NCI-H446 treated with DMSO at 0.1 percent for 48 hours (cell line): ENCODE data around the gene DEPDC5.

Experiments
- DNase-seq: peaks from one replicate; lab custom pipeline; 2025; lab: John Stamatoyannopoulos, UW

Gene DEPDC5

DNA sequence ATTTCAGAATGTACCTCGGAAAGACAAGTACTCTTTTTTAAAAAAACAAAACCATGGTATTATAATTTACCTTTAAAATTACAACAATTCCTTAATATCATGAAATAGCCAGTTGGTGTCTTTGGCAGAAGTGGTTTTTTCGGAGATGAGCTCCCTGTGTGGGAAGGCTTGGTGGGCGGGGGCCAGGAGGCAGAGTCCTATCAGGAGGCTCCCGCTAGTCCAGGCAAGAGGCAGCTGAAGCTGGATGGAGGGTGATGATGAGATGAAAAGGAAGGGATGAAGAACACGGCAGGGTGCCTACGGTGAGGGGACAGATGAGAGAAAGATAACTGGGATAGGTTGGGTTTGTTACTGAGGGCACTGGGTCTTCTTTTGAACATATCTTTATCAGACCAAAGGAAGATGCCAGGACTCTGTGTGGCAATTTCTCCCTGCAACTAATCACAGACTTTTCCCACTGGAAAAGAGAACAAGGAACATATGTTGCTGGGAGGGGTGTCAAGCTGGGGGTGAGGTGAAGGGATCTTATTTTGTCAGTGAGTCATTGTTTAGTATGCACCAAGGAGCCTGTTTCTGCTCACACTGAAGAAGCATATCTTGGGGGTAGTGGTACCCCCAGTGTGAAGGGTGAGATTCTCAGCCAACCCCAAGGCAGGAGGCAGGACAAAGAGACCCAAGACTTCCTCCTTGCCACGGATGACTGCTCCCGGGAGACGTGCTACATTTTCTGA lies 99.0 kb downstream of the DEPDC5 start:
- DNase-seq, result no peak

DNA sequence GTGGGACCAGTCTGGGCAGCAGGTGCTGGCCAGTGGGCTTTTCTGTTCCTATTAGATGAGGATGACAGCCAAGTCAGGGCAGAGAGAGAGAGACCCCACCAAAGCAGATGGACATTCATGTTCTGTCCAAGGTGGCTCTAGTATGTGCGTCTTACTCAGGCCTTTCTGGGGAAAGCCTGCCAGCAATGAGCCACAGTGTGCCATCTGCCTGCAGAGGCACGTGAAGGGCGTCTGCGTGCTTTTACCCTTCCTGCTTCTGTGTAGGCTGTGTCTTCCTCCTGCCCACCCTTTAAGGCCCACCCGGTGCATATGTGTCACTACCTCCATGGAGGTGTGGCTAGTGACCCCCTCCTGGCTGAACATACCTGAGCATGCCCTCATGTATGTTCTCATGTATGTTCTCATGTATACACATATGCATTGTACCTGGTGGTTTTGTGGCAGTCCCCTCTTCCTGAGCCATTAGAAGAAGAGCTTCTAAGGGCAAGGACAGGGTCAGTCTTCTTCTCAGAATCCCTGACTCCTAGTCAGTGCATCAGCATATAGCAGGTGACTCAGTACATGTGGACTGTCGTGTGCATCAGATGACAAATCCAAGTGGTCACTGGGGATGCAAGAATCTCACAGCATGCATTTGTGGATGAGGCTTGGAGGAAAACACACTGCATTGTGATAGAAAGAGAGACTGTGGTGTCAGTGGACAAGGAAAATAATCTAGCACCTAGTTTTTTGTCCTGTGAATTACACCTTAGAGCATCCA lies 100.1 kb downstream of the DEPDC5 start:
- DNase-seq, result no peak

DNA sequence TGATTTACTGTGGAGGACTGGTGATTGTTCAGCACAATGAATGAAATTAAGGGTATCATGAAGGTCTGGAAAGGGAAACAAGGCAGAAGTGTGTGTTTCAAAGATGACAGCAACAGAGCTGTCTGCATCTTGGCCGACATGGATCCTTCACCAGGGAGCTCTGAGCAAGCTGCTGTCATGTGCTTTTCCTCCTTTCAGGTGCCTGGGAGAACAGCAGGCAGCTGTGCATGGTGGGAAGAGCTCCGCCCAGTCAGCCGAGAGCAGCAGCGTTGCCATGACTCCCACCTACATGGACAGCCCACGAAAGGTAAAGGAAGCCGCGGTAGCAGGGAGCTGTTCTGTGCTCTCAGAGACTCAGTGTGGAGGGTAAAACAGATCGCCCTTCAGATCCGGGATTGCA lies 103.4 kb downstream of the DEPDC5 start:
- DNase-seq, result no peak

- DNase-seq, result no peak
Measured at GRCh38 chr22:31861226-31861840, 107.5 kb downstream of the DEPDC5 start.

DNA sequence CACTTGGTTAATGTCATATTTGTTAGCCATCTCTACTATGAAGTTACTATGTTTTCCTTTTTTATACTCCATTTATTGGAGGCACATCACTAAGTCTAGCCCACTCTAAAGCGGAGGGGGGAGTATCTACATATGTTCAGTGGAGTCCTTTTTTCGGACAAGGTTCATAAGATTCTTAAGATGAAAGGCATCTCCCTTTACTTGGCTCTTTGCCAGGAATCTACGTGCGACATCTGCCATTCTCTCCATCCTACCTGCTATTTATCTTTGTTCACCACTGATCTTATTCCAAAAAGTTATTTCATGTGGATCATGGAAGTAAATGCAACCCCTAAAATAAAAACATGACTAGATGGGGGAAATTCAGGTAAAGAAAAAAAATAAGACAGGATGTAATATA lies 113.1 kb downstream of the DEPDC5 start:
- no peak for DNase-seq

- no peak for DNase-seq
Measured at GRCh38 chr22:31867386-31868153, 113.8 kb downstream of the DEPDC5 start.

DNA sequence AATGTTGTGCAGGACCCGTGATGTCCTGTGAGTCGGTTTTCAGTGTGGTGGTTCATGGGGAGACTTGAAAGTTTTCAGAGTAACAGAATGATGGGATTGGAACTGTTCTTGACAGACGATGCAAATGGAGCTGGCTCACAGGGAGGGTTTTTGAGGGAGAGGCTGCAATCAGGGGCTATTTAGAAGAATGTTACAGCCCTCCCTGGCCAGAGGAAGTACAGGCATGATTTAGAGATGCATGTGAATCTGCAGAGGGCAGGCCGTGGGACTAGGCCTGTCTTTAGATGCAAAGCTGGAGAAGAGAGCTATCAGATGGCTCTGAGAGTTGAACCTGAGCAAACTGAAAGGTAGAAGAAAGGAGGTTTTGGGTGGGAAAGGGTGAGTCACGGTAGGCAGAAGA lies 115.9 kb downstream of the DEPDC5 start:
- DNase-seq, result no peak

DNA sequence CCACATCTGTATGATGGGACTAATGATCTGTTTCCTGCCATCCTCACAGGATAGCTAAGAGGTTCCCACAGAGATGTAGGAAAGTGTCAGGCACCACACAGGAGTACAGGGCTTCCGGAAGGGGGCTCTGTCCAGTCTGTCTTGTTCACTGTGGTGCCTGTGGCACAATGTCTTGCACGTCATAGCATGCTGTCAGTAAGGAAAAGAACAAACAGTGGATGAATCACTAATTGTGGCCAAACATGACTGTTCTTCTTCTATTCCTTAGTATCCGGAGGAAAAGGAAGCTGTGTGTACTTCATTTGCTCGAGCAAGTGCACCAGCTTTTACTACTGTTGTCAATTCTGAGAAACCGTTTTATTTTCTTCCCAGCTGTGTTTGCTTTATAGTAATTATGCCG lies 117.1 kb downstream of the DEPDC5 start:
- DNase-seq, result no peak

GRCh38 chr22:31871480-31871879 lies 117.7 kb downstream of the DEPDC5 start:
- no peak for DNase-seq

- no peak for DNase-seq
Measured at GRCh38 chr22:31872209-31872608, 118.4 kb downstream of the DEPDC5 start.

DNA sequence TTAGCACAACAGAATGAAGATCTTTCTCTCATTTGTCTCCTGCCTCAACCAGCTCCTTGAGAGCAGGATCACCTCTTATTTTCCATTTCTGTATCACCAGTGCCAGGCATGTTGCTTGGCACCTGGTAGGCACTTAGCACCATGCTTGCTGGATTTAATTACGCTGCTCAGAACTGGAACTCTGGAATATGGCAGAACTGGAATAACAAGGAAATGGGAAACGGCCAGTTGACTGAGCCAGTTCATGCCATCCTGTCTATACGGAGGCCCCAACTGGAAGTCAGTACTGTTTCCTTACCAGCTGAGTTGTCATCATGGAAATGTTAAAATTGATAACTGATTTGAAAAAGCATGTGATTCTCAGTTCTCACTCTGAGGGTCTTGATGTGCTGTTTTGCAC lies 121.0 kb downstream of the DEPDC5 start:
- no peak for DNase-seq

DNA sequence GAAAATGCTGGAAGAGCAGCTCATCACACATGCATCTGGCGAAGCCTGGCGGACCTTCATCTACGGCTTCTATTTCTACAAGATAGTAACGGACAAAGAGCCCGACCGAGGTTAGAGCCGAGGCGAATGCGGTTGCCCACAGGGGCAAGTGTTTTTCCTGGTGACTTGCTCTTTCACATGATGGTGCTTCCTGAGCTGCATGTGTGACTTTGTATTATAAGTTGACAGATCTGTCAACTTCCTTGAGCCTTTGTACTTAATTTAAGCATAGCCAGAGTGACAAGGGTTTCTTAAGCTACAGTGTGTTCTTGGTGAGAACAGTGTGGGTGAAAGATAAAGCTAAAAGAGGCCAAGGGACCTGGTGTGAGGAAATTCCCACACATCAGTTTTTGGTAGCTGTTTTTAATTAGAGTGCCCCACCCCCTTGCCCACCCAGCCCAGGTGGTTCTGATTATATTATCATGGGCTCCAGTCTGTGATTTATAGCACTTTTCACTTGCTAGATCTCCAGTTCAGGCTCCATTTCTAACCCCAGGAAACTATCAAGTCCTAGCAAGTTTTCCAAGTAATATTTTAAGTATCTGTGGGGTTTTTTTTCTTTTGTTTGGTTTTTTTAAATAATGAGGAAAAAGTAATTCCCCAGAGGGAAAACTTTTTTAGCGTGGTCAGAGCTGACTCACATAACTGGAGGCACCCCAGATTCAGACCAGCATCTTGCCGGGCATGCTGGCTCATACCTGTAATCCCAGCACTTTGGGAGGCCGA lies 122.5 kb downstream of the DEPDC5 start:
- DNase-seq, result no peak

GRCh38 chr22:31879585-31879984 lies 125.8 kb downstream of the DEPDC5 start:
- DNase-seq, result no peak

DNA sequence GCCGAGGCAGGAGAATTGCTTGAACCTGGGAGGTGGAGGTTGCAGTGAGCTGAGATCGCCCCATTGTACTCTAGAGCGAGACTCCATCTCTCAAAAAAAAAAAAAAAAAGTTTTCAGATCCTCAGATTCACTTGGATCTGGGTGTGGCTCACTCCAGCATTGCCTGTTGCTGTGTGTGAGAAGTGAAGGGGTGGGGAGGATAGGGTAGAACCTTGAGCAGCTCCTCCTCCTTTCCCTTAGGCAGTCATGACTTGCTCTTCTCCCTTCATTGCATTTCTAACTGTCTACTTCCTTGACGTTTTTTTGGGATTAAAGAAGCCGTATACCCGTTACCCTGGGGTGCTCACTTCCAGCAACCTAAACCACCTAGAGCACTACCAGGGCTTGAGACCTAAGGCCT lies 127.4 kb downstream of the DEPDC5 start:
- DNase-seq, result no peak

- DNase-seq, result no peak
Measured at GRCh38 chr22:31881865-31882264, 128.0 kb downstream of the DEPDC5 start.

GRCh38 chr22:31882971-31883370 lies 129.2 kb downstream of the DEPDC5 start:
- no peak for DNase-seq

GRCh38 chr22:31883989-31884388 lies 130.2 kb downstream of the DEPDC5 start:
- DNase-seq, result no peak

DNA sequence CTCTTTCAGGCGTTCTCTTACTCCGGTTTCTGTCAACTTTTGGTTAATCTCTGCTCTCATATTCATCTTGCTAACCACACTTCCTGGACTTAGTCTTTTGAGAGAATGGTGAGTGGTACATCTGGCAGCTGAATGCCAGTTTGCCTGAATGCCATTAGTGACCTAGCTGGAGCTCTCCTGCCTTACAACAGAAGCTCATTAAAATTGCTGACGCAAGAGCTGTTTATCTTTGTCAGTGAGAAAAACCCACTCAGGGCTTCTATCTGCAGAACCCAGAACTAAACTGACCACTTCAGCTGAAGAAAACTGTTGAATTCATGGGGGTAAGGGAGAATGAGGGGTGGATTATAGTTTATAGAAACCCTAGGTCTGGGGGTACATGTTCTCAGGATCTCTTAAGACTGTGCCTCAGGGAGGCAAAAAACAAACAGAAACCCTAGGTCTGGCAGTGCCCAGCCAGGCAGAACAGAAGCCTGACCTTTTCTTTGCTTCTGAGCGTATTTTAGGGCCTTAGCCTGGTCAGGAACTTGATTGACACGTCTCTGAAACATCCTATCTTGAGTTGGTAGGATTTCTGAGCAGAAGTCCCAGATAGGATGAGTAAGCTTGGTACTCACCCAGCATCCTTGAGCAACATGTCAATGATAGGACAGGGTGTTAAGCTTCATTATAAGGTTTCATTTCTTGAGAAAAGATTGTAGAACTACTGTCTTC lies 137.7 kb downstream of the DEPDC5 start:
- DNase-seq, result no peak

DNA sequence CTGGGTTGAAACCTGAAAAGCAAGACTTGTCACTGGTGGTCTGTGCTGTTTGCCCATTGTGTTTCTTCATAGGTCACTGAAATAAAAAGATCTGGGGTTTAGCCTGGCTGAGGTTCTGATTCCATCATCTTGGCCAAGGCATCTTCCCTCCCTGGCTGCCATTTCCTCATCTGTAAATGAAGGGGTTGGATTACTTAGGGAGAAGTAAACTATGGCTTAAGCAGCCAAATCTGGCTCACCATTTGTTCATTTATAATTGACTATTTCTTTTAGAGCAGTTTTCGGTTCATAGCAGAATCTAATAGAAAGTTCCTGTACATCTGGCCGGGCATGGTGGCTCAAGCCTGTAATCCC lies 138.2 kb downstream of the DEPDC5 start:
- DNase-seq, result no peak

- DNase-seq, result no peak
Measured at GRCh38 chr22:31893460-31893859, 139.6 kb downstream of the DEPDC5 start.
